ENCODE results near the gene MYO9B. TPM values are rescaled to one million over a fixed set of nuclear protein-coding genes. Genes with fewer than 3 reads are reported as not detected.

MYO9B gene
- total and polyA plus RNA-seq, 9 donors, result 18.0 to 55.5 (median 39.7) TPM

GRCh38 chr19:17211547-17212446, 136.2 kb downstream of the MYO9B start:
- peaks cover 49% of the 10 kb centered on the region for H3K36me3 ChIP-seq (ENCODE audit: control insufficient read depth, insufficient read depth, low read length)
- peaks cover 15% of the 10 kb centered on the region for H3K4me1 ChIP-seq (ENCODE audit: control insufficient read depth, insufficient read depth, low read length)
- no peak overlapping the region for H3K4me3 ChIP-seq (ENCODE audit: low read length)
- H3K27me3 ChIP-seq (ENCODE audit: control insufficient read depth, insufficient read depth, low read length), result no peaks in the 10 kb centered on the region
- no peaks in the 10 kb centered on the region for H3K9me3 ChIP-seq (replicated peaks; ENCODE audit: control insufficient read depth, low read depth, low read length)
- H3K27ac ChIP-seq (ENCODE audit: low read length), result no peak overlapping the region
- DNase-seq, result no peak
- WGBS (ENCODE audit: insufficient coverage), result 86% methylated on average over 53 of the region's 58 CpGs

GRCh38 chr19:17213334-17213733, 137.8 kb downstream of the MYO9B start:
- Histone ChIP-seq H3K4me3 (ENCODE audit: low read length) (no peak overlapping the region), H3K27ac (ENCODE audit: low read length) (no peak overlapping the region), H3K27me3 (ENCODE audit: control insufficient read depth, insufficient read depth, low read length) (no peaks in the 10 kb centered on the region), H3K9me3 (replicated peaks; ENCODE audit: control insufficient read depth, low read depth, low read length) (no peaks in the 10 kb centered on the region), H3K4me1 (ENCODE audit: control insufficient read depth, insufficient read depth, low read length) (peaks cover 15% of the 10 kb centered on the region), H3K36me3 (ENCODE audit: control insufficient read depth, insufficient read depth, low read length) (peaks cover 56% of the 10 kb centered on the region)
- no peak for DNase-seq
- WGBS (ENCODE audit: insufficient coverage), result 92% methylated on average over 5 of the region's 5 CpGs

- H3K36me3 ChIP-seq (ENCODE audit: control insufficient read depth, insufficient read depth, low read length), result peaks cover 52% of the 10 kb centered on the region
- WGBS (ENCODE audit: insufficient coverage), result 13% methylated on average over 10 of the region's 16 CpGs
These were observed 139.0 kb downstream of the MYO9B start for GRCh38 chr19:17214508-17215126.

GRCh38 chr19:17215127-17215971, 139.8 kb downstream of the MYO9B start, which contains the start of gene USE1:
TSS of gene USE1 (plus strand) at chr19:17215357. CDS start at chr19:17215406, 49 bp downstream.
- no peaks in the 10 kb centered on the region for H3K9me3 ChIP-seq (replicated peaks; ENCODE audit: control insufficient read depth, low read depth, low read length)
- WGBS (ENCODE audit: insufficient coverage), result under 1% methylated on average over 38 of the region's 56 CpGs
- peak within 1 kb of the TSS; percentile 98 for H3K27ac ChIP-seq (ENCODE audit: low read length)
- no peaks in the 10 kb centered on the region for H3K27me3 ChIP-seq (ENCODE audit: control insufficient read depth, insufficient read depth, low read length)
- peak within 1 kb of the TSS; percentile 90 for H3K4me3 ChIP-seq (ENCODE audit: low read length)
- peak; percentile 98 for DNase-seq
- H3K4me1 ChIP-seq (ENCODE audit: control insufficient read depth, insufficient read depth, low read length), result peaks cover 15% of the 10 kb centered on the region
- peaks cover 47% of the 10 kb centered on the region for H3K36me3 ChIP-seq (ENCODE audit: control insufficient read depth, insufficient read depth, low read length)

More at GRCh38 chr19:17214508-17215126, 139.0 kb downstream of the MYO9B start:
- Histone ChIP-seq H3K9me3 (replicated peaks; ENCODE audit: control insufficient read depth, low read depth, low read length) (no peaks in the 10 kb centered on the region), H3K27me3 (ENCODE audit: control insufficient read depth, insufficient read depth, low read length) (no peaks in the 10 kb centered on the region), H3K4me1 (ENCODE audit: control insufficient read depth, insufficient read depth, low read length) (peaks cover 15% of the 10 kb centered on the region), H3K4me3 (ENCODE audit: low read length) (peak overlapping the region; percentile 90), H3K27ac (ENCODE audit: low read length) (peak overlapping the region; percentile 98)
- no peak for DNase-seq

- Histone ChIP-seq H3K4me3 (ENCODE audit: low read length) (peak overlapping the region; percentile 90), H3K27me3 (ENCODE audit: control insufficient read depth, insufficient read depth, low read length) (no peaks in the 10 kb centered on the region), H3K36me3 (ENCODE audit: control insufficient read depth, insufficient read depth, low read length) (peaks cover 44% of the 10 kb centered on the region), H3K27ac (ENCODE audit: low read length) (no peak overlapping the region), H3K9me3 (replicated peaks; ENCODE audit: control insufficient read depth, low read depth, low read length) (no peaks in the 10 kb centered on the region), H3K4me1 (ENCODE audit: control insufficient read depth, insufficient read depth, low read length) (peaks cover 15% of the 10 kb centered on the region)
- WGBS (ENCODE audit: insufficient coverage), result 94% methylated on average over 6 of the region's 13 CpGs
- no peak for DNase-seq
These were observed 140.6 kb downstream of the MYO9B start for GRCh38 chr19:17216058-17216670.

GRCh38 chr19:17219286-17219685, 143.7 kb downstream of the MYO9B start:
- no peak for DNase-seq
- Histone ChIP-seq H3K4me1 (ENCODE audit: control insufficient read depth, insufficient read depth, low read length) (peaks cover 14% of the 10 kb centered on the region), H3K4me3 (ENCODE audit: low read length) (no peak overlapping the region), H3K36me3 (ENCODE audit: control insufficient read depth, insufficient read depth, low read length) (peaks cover 26% of the 10 kb centered on the region), H3K9me3 (replicated peaks; ENCODE audit: control insufficient read depth, low read depth, low read length) (no peaks in the 10 kb centered on the region), H3K27me3 (ENCODE audit: control insufficient read depth, insufficient read depth, low read length) (no peaks in the 10 kb centered on the region), H3K27ac (ENCODE audit: low read length) (no peak overlapping the region)
- 98% methylated on average over 5 of the region's 8 CpGs for WGBS (ENCODE audit: insufficient coverage)

- Histone ChIP-seq H3K4me1 (ENCODE audit: control insufficient read depth, insufficient read depth, low read length) (peaks cover 7% of the 10 kb centered on the region), H3K36me3 (ENCODE audit: control insufficient read depth, insufficient read depth, low read length) (peaks cover 26% of the 10 kb centered on the region), H3K9me3 (replicated peaks; ENCODE audit: control insufficient read depth, low read depth, low read length) (no peaks in the 10 kb centered on the region), H3K4me3 (ENCODE audit: low read length) (no peak overlapping the region), H3K27me3 (ENCODE audit: control insufficient read depth, insufficient read depth, low read length) (no peaks in the 10 kb centered on the region), H3K27ac (ENCODE audit: low read length) (no peak overlapping the region)
- WGBS (ENCODE audit: insufficient coverage), result 50% methylated on average over 2 of the region's 14 CpGs
- DNase-seq, result no peak
These were observed 144.7 kb downstream of the MYO9B start for GRCh38 chr19:17220207-17220758.

GRCh38 chr19:17225053-17225452, 149.5 kb downstream of the MYO9B start:
- Histone ChIP-seq H3K4me3 (ENCODE audit: low read length) (no peak overlapping the region), H3K4me1 (ENCODE audit: control insufficient read depth, insufficient read depth, low read length) (peaks cover 15% of the 10 kb centered on the region), H3K36me3 (ENCODE audit: control insufficient read depth, insufficient read depth, low read length) (peaks cover 9% of the 10 kb centered on the region), H3K9me3 (replicated peaks; ENCODE audit: control insufficient read depth, low read depth, low read length) (no peaks in the 10 kb centered on the region), H3K27me3 (ENCODE audit: control insufficient read depth, insufficient read depth, low read length) (no peaks in the 10 kb centered on the region), H3K27ac (ENCODE audit: low read length) (no peak overlapping the region)
- no CpG with 5 or more reads among the region's 10 CpGs for WGBS (ENCODE audit: insufficient coverage)
- DNase-seq, result no peak

All from muscle of leg (tissue), 11 donors.